ENCODE data around the gene CACNG7.

The CACNG7 gene

DNA sequence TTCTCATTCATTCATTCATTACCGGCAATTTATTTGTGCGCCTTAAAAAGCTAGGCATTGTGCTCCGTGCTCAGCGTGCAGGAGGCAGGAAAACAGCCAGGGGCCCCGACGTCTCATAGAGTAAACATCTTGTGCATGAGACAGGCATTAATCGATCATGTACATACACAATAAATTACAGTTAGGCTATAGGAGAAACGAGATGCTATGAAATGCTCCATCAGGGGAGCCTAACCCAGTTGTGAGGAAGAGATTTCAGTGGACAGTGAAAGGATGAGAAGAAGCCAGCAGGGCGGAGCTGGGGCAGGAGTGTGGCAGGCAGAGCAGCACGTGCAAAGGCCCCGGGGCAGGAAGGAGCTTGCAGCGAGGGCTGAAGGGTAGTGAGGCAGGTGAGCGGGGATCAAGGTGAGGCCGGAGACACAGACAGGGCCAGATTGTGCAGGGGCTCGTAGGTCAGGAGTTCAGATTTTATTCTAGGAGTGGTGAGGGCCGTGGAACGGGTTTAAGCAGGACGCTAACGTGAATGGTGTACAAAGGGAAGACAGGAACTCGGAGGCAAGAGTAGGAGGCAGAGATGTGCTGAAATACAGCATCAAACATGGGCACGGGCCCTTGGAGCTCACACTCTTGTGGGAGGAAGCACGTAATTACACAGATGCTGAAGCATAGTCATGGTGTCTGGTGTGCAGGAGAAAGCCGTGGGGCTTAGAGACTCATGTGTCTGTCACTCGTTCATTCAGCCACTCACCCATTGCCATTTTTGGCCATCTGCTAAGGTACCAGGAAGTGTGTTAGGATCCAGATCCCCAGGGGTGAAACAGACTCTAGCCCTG lies 74.6 kb downstream of the CACNG7 start:
- no peak for DNase-seq (ENCODE audit: low read depth)

DNA sequence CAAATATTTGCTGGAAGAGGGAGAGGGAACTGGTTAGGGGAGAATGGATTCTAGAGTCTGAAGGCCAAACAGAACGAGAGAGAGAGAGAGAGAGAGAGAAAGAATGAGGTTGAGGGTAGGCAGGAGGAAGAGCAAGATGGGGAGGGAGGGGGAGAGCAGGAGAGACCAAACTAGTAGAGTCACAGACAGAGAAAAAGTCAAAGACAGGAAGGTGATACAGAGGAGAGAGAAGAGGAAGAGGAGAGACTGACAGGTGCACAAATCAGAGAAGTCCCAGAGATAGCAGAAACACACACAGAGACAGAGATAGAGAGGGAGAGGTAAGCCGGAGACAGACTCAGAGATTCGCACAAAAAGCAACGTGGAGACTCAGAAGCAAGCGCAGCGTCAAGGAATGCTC lies 76.8 kb downstream of the CACNG7 start:
- no peak for DNase-seq (ENCODE audit: low read depth)

DNA sequence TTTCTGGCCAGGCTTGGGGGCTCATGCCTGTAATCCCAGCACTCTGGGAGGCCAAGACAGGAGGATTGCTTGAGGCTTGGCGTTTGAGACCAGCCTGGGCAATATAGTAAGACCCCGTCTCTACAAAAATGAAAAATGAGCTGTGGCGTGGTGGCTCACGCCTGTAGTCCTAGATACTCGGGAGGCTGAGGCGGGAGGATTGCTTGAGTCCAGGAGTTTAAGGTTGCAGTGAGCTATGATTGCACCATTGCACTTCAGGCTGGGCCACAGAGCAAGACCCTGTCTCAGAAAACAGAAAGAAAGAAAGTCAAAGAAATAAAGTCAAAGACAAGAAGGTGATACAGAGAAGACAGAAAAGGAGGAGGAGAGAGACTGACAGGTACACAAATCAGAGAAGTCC lies 79.9 kb downstream of the CACNG7 start:
- no peak for DNase-seq (ENCODE audit: low read depth)

DNA sequence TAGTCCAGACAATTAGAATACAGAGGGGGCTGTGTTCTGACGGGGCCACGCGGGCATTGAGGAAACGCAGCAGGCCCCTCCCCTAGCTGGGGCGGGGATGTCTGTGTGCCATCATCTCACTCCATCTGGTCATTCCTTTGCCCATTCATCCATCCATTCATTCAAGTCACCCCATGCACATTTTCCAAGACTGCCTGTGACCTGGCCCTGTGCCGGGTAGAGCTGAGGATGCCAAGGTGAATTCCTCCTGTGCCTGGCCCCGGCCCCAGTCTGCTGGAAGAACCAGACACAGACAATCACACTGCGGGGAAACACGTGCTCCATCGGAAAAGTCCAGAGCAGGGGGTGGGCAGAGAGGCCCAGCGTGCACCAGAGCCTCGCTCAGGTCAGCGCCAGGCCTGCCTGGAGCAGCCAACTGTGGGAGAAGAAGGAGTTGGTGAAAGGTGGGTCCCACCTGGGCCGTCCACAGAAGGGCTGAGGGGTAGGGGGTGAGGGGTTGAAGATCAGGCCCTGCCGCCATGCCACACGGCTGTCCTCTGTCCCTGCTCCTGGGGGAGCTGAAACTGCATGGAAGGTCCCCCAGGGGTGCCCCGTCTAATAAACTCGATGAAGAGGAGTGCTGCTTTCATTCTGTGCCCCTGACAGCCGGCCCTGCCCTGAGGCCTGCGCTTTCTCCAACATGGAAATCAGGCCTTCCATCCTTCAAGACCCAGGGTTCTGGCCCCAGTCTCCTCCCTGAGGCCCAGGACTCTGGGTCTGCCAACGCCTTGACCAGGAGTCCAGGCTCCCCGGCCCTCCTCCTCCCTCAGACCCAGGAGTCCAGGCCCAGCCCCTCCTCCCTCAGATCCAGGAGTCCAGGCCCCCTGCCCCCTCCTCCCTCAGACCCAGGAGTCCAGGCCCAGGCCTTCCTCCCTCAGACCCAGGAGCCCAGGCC lies 80.8 kb downstream of the CACNG7 start:
- no peak for DNase-seq (ENCODE audit: low read depth)

DNA sequence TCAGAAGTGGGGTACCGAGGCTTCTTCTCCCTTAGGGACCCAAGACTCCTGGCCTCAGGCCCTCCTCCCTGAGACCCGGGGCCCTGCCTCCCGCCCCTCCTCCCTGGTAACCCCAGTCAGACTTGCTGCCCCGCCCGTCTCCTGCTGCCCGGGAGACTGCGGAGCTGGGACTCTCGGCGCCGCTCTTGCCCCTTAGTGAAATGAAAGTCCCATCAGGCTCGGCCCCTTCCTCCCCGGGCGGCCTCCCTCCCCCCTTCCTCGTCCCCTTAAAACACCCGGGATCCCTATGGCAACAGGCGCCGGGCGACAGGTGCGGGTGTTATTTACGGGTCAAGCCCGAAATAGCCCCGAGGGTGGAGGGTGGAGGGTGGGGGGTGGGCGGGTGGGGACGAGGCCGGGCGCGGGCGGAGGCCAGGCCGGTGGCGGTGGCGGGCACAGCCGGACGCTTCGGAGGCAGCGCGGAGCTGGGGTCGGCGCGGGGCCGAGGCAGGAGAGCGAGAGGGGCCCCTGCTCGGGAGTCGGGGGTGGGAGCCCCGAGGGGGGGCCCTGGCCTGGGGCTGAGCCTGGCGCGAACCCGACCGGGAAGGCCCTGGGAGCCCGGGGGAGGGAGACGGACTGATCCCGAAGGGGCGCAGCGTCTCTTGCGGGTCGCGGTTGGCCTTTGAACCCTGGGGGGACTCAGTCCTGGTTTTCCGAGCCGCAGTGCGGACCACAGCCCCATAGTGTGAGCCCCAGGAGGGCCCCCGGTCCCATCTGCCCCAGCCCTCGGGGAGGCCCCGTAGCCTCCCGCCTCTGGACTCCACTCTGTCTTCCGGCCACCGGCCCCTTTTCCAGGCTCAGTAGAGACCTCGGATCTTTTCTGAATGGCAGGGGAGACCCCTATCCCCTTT lies 82.4 kb downstream of the CACNG7 start, which contains the start of gene CACNG6:
TSS of gene CACNG6 (plus strand) at position 414 of the 890 bp plus-strand sequence. CDS start 1,241 bp downstream, outside the sequence.
- DNase-seq (ENCODE audit: low read depth): no peak

DNA sequence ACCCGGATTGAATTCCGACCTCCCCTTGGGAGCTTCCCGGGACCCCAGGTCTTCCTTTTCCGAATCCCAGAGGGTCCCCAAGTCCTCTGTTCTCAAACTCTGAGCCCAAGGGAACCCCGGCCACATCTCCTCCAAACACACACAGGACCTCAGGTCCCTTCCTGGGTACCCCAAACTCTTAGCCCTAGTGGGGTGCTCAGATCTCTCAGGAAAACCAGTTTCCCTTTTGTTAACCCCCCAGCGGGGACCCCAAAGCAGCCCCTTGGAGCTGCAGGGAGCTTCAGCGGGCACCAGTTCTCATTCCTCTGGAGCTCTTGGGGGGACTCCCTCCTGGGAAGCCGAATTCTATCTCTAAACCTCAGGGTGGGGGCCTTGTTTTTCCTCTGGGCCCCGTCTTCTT lies 83.1 kb downstream of the CACNG7 start:
- no peak for DNase-seq (ENCODE audit: low read depth)

DNA sequence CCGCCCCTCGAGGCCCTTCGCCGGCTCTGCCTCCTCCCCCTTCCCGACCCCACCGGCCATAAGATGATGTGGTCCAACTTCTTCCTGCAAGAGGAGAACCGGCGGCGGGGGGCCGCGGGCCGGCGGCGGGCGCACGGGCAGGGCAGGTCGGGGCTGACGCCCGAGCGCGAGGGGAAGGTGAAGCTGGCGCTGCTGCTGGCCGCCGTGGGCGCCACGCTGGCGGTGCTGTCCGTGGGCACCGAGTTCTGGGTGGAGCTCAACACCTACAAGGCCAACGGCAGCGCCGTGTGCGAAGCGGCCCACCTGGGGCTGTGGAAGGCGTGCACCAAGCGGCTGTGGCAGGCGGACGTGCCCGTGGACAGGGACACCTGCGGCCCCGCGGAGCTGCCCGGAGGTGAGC lies 83.7 kb downstream of the CACNG7 start:
- DNase-seq (ENCODE audit: low read depth): no peak

DNA sequence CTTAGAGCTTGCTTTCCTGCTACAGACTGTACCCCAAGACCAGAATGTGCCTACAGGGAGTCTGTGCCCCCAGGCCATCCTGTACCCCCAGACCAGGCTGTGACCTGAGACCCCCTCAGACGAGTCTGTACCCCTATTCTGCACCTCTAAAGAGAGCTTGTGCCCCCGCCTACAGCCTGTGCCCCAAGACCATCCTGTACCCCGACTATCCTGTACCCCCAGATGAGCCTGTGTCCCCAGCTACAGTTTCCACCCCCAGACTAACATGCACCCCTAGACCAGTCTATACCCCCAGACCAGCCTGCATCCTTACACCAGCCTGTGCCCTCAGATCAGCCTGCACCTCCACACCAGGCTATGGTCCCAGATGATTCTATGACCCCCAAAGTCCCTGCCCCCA lies 84.4 kb downstream of the CACNG7 start:
- DNase-seq (ENCODE audit: low read depth): no peak
